HG02943 (cell line): ENCODE measurements around the gene DCLRE1B.
"Not testable (repeated sequence)": the region's sequence is repeated elsewhere in the genome, so short reads cannot be mapped to it uniquely, and the experiment has no call there.

Source experiments
- ATAC-seq: cut with Tn5 transposase; IDR thresholded peaks from one replicate; pipeline ENCODE4 v1.9.1; 2021; ENCODE audit warnings: mild to moderate bottlenecking, low read depth, moderate library complexity; ENCODE audit not compliant: unreplicated experiment

DCLRE1B gene

GRCh38 chr1:113946112-113946511, 41.0 kb downstream of the DCLRE1B start:
- no peak for ATAC-seq

GRCh38 chr1:113946678-113947387, 41.7 kb downstream of the DCLRE1B start:
- ATAC-seq = no peak

GRCh38 chr1:113947388-113948107, 42.4 kb downstream of the DCLRE1B start:
- no peak for ATAC-seq

GRCh38 chr1:113948151-113948550, 43.0 kb downstream of the DCLRE1B start:
- ATAC-seq = not testable (repeated sequence)

- ATAC-seq = no peak
These were observed 43.9 kb downstream of the DCLRE1B start for GRCh38 chr1:113949007-113949406.

- no peak for ATAC-seq
These were observed 45.8 kb downstream of the DCLRE1B start for GRCh38 chr1:113950908-113951307.

GRCh38 chr1:113951719-113952118, 46.6 kb downstream of the DCLRE1B start:
- no peak for ATAC-seq

- no peak for ATAC-seq
These were observed 52.9 kb downstream of the DCLRE1B start for GRCh38 chr1:113957984-113958383.

- no peak for ATAC-seq
These were observed 53.6 kb downstream of the DCLRE1B start for GRCh38 chr1:113958691-113959090.

- ATAC-seq = no peak
These were observed 58.3 kb downstream of the DCLRE1B start for GRCh38 chr1:113963281-113963906.
